HG03045 (cell line): Measurements from ENCODE around the gene ARHGEF40.

ENCODE experiments used
- ATAC-seq: cut with Tn5 transposase; IDR thresholded peaks from one replicate; pipeline ENCODE4 v1.9.1; 2021; ENCODE audit warnings: mild to moderate bottlenecking, moderate library complexity; ENCODE audit not compliant: unreplicated experiment

ARHGEF40 gene

DNA sequence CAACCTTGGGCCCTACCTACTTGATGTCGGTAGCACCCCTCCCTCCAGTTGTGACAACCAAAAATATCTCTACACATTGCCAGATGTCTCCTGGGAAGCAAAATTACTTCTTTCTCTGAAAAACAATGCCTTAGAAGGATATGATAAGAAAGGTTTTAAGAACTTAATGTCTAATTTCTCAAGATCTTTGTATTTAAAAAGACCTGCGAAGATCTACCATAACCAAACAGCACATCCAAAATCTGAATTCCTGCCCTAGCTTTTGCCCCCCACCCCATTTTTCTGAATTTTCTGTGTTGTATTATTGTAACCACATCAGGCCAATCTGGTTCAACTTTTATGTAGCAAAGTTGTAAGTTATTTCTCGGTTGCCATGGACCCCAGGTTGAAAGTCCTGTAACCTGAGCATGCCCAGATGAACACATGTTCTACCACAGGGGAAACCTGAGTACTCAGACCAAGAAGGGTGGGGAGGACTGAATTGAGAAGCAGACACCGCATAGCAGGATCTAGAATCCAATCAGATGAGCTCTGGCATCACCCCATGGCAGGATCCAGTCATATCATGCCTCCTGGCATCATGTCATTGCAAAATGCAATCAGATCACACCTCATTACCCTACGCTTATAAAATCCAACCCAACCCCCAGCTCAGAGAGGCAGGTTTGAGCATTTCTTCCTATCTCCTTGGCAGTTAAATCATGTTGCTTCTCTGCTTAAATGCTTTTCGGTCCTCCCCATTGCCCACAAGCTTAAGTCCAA, 39.5 kb downstream of the ARHGEF40 start:
- ATAC-seq = peak; percentile 52

GRCh38 chr14:21112255-21112654, 42.2 kb downstream of the ARHGEF40 start:
- no peak for ATAC-seq

- ATAC-seq = no peak
These were observed 43.3 kb downstream of the ARHGEF40 start for GRCh38 chr14:21113369-21113768.

DNA sequence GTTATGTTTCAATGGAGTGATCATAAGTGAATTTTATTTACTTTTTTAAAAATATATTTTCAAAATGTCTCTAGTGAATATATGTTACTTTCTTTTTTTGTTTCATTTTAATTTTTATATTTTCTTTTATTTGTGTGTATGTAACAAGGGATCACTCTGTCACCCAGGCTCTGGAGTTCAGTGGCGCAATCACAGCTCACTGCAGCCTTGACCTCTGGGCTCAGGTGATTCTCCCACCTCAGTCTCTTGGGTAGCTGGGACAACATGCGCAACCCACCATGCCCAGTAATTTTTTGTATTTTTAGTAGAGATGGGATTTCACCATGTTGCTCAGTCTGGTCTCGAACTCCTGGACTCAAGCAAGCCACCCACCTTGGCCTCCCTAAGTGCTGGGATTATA, 48.8 kb downstream of the ARHGEF40 start:
- ATAC-seq = no peak

DNA sequence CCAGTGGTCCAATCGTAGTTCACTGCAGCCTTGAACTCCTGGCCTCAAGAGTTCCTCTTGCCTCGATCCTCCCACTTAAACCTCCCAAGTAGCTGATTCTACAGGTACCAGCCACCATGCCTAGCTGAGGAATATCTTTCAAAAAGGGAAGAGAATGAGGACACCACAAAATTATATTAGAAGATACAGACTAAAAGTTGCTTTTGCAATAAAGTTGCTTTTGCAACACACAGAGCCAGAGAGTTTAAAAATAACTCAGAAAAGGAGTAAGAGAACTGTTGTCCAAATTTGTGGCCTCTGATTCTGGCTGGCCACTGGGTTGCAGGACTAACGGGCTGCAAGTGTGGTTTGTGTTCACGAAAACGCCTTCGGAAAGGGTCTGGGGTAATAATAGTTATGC, 50.6 kb downstream of the ARHGEF40 start:
- no peak for ATAC-seq

GRCh38 chr14:21121122-21121521, 51.0 kb downstream of the ARHGEF40 start:
- ATAC-seq = no peak

DNA sequence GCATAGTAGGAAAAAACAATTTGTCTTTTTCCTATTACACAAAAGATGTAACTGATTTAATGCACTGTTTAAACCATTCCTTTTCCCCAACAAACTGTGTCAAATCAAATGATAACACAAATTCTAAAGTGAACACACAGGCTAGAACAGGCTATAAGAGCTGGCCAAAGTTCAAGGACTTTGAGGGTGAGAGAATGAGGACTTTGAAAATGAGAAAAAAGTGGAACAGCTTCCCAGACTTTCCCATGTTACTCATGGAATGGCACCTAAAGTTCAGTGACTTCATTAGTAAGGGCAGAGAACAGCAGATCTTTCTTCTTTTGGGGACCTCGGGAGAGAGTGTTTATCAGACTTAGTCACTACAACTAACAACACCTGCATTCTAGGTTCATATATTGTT, 53.3 kb downstream of the ARHGEF40 start:
- no peak for ATAC-seq

GRCh38 chr14:21133901-21134300, 63.8 kb downstream of the ARHGEF40 start:
- ATAC-seq = no peak

- ATAC-seq = no peak
These were observed 65.9 kb downstream of the ARHGEF40 start for GRCh38 chr14:21136024-21136423.
